Placental epithelial cell (primary cell): ENCODE results near the gene JCHAIN. TPM values are rescaled to one million over a fixed set of nuclear protein-coding genes. Genes with fewer than 3 reads are reported as not detected.

Experiments
- small RNA-seq: library from RNA; depleted of rRNA; stranded (forward); fragments of <200 nt; gene quantifications from one replicate; pipeline ENCODE3, GENCODE V24; 2012
- total RNA-seq: library from RNA; depleted of rRNA; stranded (reverse); fragments of >200 nt; gene quantifications from 2 replicates; pipeline ENCODE4 v1.2.3, GENCODE V29; 2012

The JCHAIN gene
- not detected in 2 replicates for total RNA-seq

GRCh38 chr4:70666369-70666768, at the start of gene JCHAIN:
Gene JCHAIN (minus strand): TSS chr4:70666508. CDS start chr4:70666490, 18 bp downstream.

GRCh38 chr4:70687821-70688794, 21.8 kb upstream of the JCHAIN start, which contains the start of gene UTP3:
Gene UTP3 (plus strand): TSS chr4:70688532. CDS start chr4:70688678, 146 bp downstream.

GRCh38 chr4:70628444-70628843, 37.9 kb downstream of the JCHAIN start, which contains the start of gene ENAM:
Gene ENAM (plus strand): TSS chr4:70628744. CDS start chr4:70629501, 757 bp downstream.

Small RNA genes within 50 kb of the gene (small RNA-seq; reads per million reads assigned to genes)
- not detected for gene RNU6-520P
- gene RNU6-784P, result 0.69 reads per million, percentile 41 among the genes with 10 or more reads in this experiment

Other genes starting within 250 kb of the JCHAIN start
- not detected in 2 replicates for gene MUC7, start 194.3 kb downstream of the JCHAIN start, total RNA-seq
- not detected in 2 replicates for gene AMTN, start 147.9 kb downstream of the JCHAIN start, total RNA-seq
- not detected in 2 replicates for gene AMBN, start 74.3 kb downstream of the JCHAIN start, total RNA-seq
- gene ENAM, start 37.8 kb downstream of the JCHAIN start, total RNA-seq, result not detected in 2 replicates
- 12.4 and 13.3 TPM in 2 replicates for gene UTP3, start 22.0 kb upstream of the JCHAIN start, total RNA-seq
- gene RUFY3, start 55.5 kb upstream of the JCHAIN start, total RNA-seq, result 25.8 and 28.7 TPM in 2 replicates
- gene GRSF1, start 173.4 kb upstream of the JCHAIN start, total RNA-seq, result 70.7 and 72.1 TPM in 2 replicates
- 6.3 and 10.0 TPM in 2 replicates for gene MOB1B, start 235.9 kb upstream of the JCHAIN start, total RNA-seq